Upper lobe of left lung (tissue), 6 donors: ENCODE results near the gene TIGD1. TPM values are rescaled to one million over a fixed set of nuclear protein-coding genes. Genes with fewer than 3 reads are reported as not detected.
"Not testable (repeated sequence)": the region's sequence is repeated elsewhere in the genome, so short reads cannot be mapped to it uniquely, and the experiment has no call there.

Experiments used
- ATAC-seq, 2 donors: fragments of 200-7000 bp; cut with Tn5 transposase; one replicate each; pipeline ENCODE4 v1.9.1; 2022; ENCODE audit warnings: mild to moderate bottlenecking in 2 of 2, moderate library complexity in 2 of 2; ENCODE audit not compliant: low FRiP score in 2 of 2
- DNase-seq, 2 donors: peaks; one replicate each; pipeline ENCODE4 v3.0.0-alpha.2; 2019 to 2020
- H3K27ac ChIP-seq, 4 donors: fragments of 200-600 bp; sonication (generic); one replicate each; pipeline ENCODE4 v1.5.1; 2016 to 2019
- H3K27me3 ChIP-seq, 4 donors: fragments of 200-600 bp; sonication (generic); one replicate each; pipeline ENCODE4 v1.5.1; 2017 to 2019
- H3K36me3 ChIP-seq, 4 donors: fragments of 200-600 bp; sonication (generic); one replicate each; pipeline ENCODE4 v1.5.1; 2016 to 2019
- H3K4me1 ChIP-seq, 4 donors: fragments of 200-600 bp; sonication (generic); one replicate each; pipeline ENCODE4 v1.5.1; 2018 to 2019
- H3K4me3 ChIP-seq, 4 donors: fragments of 200-600 bp; sonication (generic); one replicate each; pipeline ENCODE4 v1.5.1; 2017 to 2019; ENCODE audit warnings: mild to moderate bottlenecking in 2 of 4, moderate library complexity in 1 of 4
- H3K9me3 ChIP-seq, 4 donors: fragments of 200-600 bp; sonication (generic); one replicate each; pipeline ENCODE4 v1.5.1; 2018 to 2019
- CTCF ChIP-seq, 6 experiments: fragments of 450-650 bp in 4 of 6; fragments of 200-600 bp in 2 of 6; sonication (generic) in 2 of 6; IDR thresholded peaks; one replicate each; pipeline ENCODE4 v1.5.1; 2016 to 2019; ENCODE audit warnings: antibody characterized with exemption in 6 of 6
- EP300 ChIP-seq, 4 donors: sonication (generic); formaldehyde crosslinking; IDR thresholded peaks; one replicate each; pipeline ENCODE4 v1.5.1; 2017; ENCODE audit warnings: antibody characterized with exemption in 4 of 4, control low read depth in 2 of 4
- POLR2A ChIP-seq, 4 donors: fragments of 450-650 bp; IDR thresholded peaks; one replicate each; pipeline ENCODE4 v1.5.1; 2016 to 2017; ENCODE audit warnings: antibody characterized with exemption in 4 of 4, mild to moderate bottlenecking in 2 of 4
- POLR2AphosphoS5 ChIP-seq, 2 donors: sonication (generic); formaldehyde crosslinking; IDR thresholded peaks; one replicate each; pipeline ENCODE4 v1.5.1; 2017; ENCODE audit warnings: antibody characterized with exemption in 2 of 2
- WGBS, 2 donors: methylation state at CpG; one replicate each; pipeline ENCODE4 v1.1.5; 2017 to 2018; 5-methylcytosine and 5-hydroxymethylcytosine counted together
- total RNA-seq, 6 donors: library from RNA; depleted of rRNA in 4 of 6; stranded (reverse); fragments of >200 nt in 4 of 6; gene quantifications; one replicate each; pipeline versions ENCODE4 v1.1.0 to v1.2.1, GENCODE V29; 2016 to 2021
- donor health status: DM: no; HTN: no; CAD: no; lungs with moderate emphysema.
- donor health status: DM: no; HTN: yes; CAD: no; lungs with severe emphysema.

Gene TIGD1
- total RNA-seq, 6 donors from 2014 or later: 2.6 to 12.6 (median 4.4) TPM

GRCh38 chr2:232573771-232574435 is 23.5 kb upstream of the TIGD1 start:
- Histone ChIP-seq H3K27ac (no peak overlapping the region), H3K9me3 (no peaks in the 10 kb centered on the region), H3K36me3 (peaks cover 13 to 81% (median 44%) of the 10 kb centered on the region in 4 donors), H3K27me3 (no peaks in the 10 kb centered on the region), H3K4me3 (no peak overlapping the region), H3K4me1 (peaks cover 0 to 6% (median 0%) of the 10 kb centered on the region in 4 donors)
- ATAC-seq: no peak
- WGBS, 2 donors: 99 to 100% methylated on average over 5 to 7 of the region's 8 CpGs
- DNase-seq: no peak
- no peak for TF ChIP-seq POLR2AphosphoS5 (IDR thresholded peaks at IDR 0.05)

- Histone ChIP-seq H3K4me3 (no peak overlapping the region), H3K4me1 (peaks cover 0 to 9% (median 0%) of the 10 kb centered on the region in 4 donors), H3K36me3 (peaks cover 17 to 89% (median 52%) of the 10 kb centered on the region in 4 donors), H3K9me3 (no peaks in the 10 kb centered on the region), H3K27ac (no peak overlapping the region), H3K27me3 (no peaks in the 10 kb centered on the region)
- DNase-seq: no peak
- TF ChIP-seq EP300 (IDR thresholded peaks at IDR 0.05) (no peak), CTCF (IDR thresholded peaks at IDR 0.05) (no peak), POLR2AphosphoS5 (IDR thresholded peaks at IDR 0.05) (no peak), POLR2A (IDR thresholded peaks at IDR 0.05) (no peak)
- no peak for ATAC-seq
Measured at GRCh38 chr2:232573042-232573441, 22.7 kb upstream of the TIGD1 start.

- no peaks in the 10 kb centered on the region for H3K9me3 ChIP-seq
- peaks cover 0 to 12% (median 0%) of the 10 kb centered on the region in 4 donors for H3K4me1 ChIP-seq
- ATAC-seq (no peak), DNase-seq (peak in 1 of 2 donors; percentile 47)
- no peak for TF ChIP-seq POLR2AphosphoS5 (IDR thresholded peaks at IDR 0.05)
- no peak for TF ChIP-seq POLR2A (IDR thresholded peaks at IDR 0.05)
- TF ChIP-seq CTCF (IDR thresholded peaks at IDR 0.05): no peak
- no peak for TF ChIP-seq EP300 (IDR thresholded peaks at IDR 0.05)
- H3K27me3 ChIP-seq: no peaks in the 10 kb centered on the region
- no peak overlapping the region for H3K4me3 ChIP-seq
- peaks cover 25 to 92% (median 69%) of the 10 kb centered on the region in 4 donors for H3K36me3 ChIP-seq
- no peak overlapping the region for H3K27ac ChIP-seq
- WGBS, 2 donors: 72 to 76% methylated on average over 7 of the region's 7 CpGs
Measured at GRCh38 chr2:232571026-232571474, 20.7 kb upstream of the TIGD1 start.

- not testable (repeated sequence) for DNase-seq, H3K9me3 ChIP-seq, H3K27ac ChIP-seq, H3K27me3 ChIP-seq, H3K4me3 ChIP-seq, ATAC-seq
- 92 to 99% methylated on average over 6 of the region's 6 CpGs for WGBS, 2 donors
- Histone ChIP-seq H3K4me1 (peaks cover 0 to 12% (median 0%) of the 10 kb centered on the region in 4 donors), H3K36me3 (peaks cover 30 to 98% (median 75%) of the 10 kb centered on the region in 4 donors)
Measured at GRCh38 chr2:232570481-232570880, 20.1 kb upstream of the TIGD1 start.

- H3K27me3 ChIP-seq: no peaks in the 10 kb centered on the region
- H3K4me3 ChIP-seq: no peak overlapping the region
- DNase-seq (no peak), ATAC-seq (no peak)
- no peaks in the 10 kb centered on the region for H3K9me3 ChIP-seq
- H3K36me3 ChIP-seq: peaks cover 40 to 99% (median 84%) of the 10 kb centered on the region in 4 donors
- no peak for TF ChIP-seq POLR2A (IDR thresholded peaks at IDR 0.05)
- TF ChIP-seq CTCF (IDR thresholded peaks at IDR 0.05): no peak
- no peak for TF ChIP-seq POLR2AphosphoS5 (IDR thresholded peaks at IDR 0.05)
- TF ChIP-seq EP300 (IDR thresholded peaks at IDR 0.05): no peak
- H3K27ac ChIP-seq: no peak overlapping the region
- H3K4me1 ChIP-seq: peaks cover 0 to 12% (median 0%) of the 10 kb centered on the region in 4 donors
- WGBS, 2 donors: 98% methylated on average over 9 of the region's 9 CpGs
Measured at GRCh38 chr2:232569541-232569940, 19.2 kb upstream of the TIGD1 start.

GRCh38 chr2:232568161-232568560 is 17.8 kb upstream of the TIGD1 start:
- peak in 1 of 2 donors; percentile 73 for ATAC-seq
- Histone ChIP-seq H3K27ac (peak overlapping the region in 1 of 4 donors; percentile 8), H3K4me1 (peaks cover 0 to 6% (median 0%) of the 10 kb centered on the region in 4 donors), H3K36me3 (peaks cover 52 to 99% (median 83%) of the 10 kb centered on the region in 4 donors), H3K9me3 (no peaks in the 10 kb centered on the region), H3K27me3 (no peaks in the 10 kb centered on the region), H3K4me3 (no peak overlapping the region)
- peak in 1 of 2 donors; percentile 58 for DNase-seq
- 52 to 68% methylated on average over 5 of the region's 5 CpGs for WGBS, 2 donors
- TF ChIP-seq POLR2AphosphoS5 (IDR thresholded peaks at IDR 0.05) (no peak), EP300 (IDR thresholded peaks at IDR 0.05) (no peak), CTCF (IDR thresholded peaks at IDR 0.05) (no peak), POLR2A (IDR thresholded peaks at IDR 0.05) (no peak)
